Vagina (tissue), 2 donors: ENCODE results near the gene TTC28. TPM values are rescaled to one million over a fixed set of nuclear protein-coding genes. Genes with fewer than 3 reads are reported as not detected.

ENCODE experiments used
- DNase-seq, 2 donors: peaks; one replicate each; pipeline ENCODE4 v3.0.0-alpha.2; 2017; ENCODE audit errors: extremely low spot score in 2 of 2
- H3K27ac ChIP-seq: fragments of 200-600 bp; sonication (generic); one replicate; pipeline ENCODE4 v1.5.1; 2019
- H3K27me3 ChIP-seq: fragments of 200-600 bp; sonication (generic); one replicate; pipeline ENCODE4 v1.5.1; 2019
- H3K36me3 ChIP-seq, 2 donors: fragments of 200-600 bp; sonication (generic); one replicate each; pipeline ENCODE4 v1.5.1; 2017 to 2019
- H3K4me1 ChIP-seq: fragments of 200-600 bp; sonication (generic); one replicate; pipeline ENCODE4 v1.5.1; 2019
- H3K4me3 ChIP-seq, 2 donors: fragments of 200-600 bp; sonication (generic); 1 replicate in 1 of 2; 2 replicates in 1 of 2; pipeline ENCODE4 v1.5.1; 2016 to 2019
- H3K9me3 ChIP-seq: fragments of 200-600 bp; sonication (generic); one replicate; pipeline ENCODE4 v1.5.1; 2019
- CTCF ChIP-seq, 3 experiments: fragments of 450-650 bp in 2 of 3; fragments of 200-600 bp in 1 of 3; sonication (generic) in 1 of 3; IDR thresholded peaks; one replicate each; pipeline ENCODE4 v1.5.1; 2017 to 2019; ENCODE audit warnings: antibody characterized with exemption in 3 of 3, mild to moderate bottlenecking in 2 of 3, moderate library complexity in 2 of 3
- POLR2A ChIP-seq, 2 donors: fragments of 450-650 bp; IDR thresholded peaks; one replicate each; pipeline ENCODE4 v1.6.1; 2017; ENCODE audit warnings: antibody characterized with exemption in 2 of 2, mild to moderate bottlenecking in 2 of 2, moderate library complexity in 2 of 2
- POLR2AphosphoS5 ChIP-seq, 2 donors: sonication (generic); formaldehyde crosslinking; IDR thresholded peaks; one replicate each; pipeline ENCODE4 v1.9.0; 2017; ENCODE audit warnings: antibody characterized with exemption in 2 of 2, mild to moderate bottlenecking in 2 of 2, low read depth in 1 of 2; ENCODE audit not compliant: insufficient read depth in 1 of 2
- intact Hi-C: fragments of 100-400 bp; cut with DNase I; formaldehyde crosslinking; loops from one replicate; pipeline ENCODE4 v1.15.1; 2023
- total RNA-seq: library from RNA; depleted of rRNA; stranded (reverse); fragments of >200 nt; gene quantifications from one replicate; pipeline ENCODE4 v1.2.3, GENCODE V29; 2016

The TTC28 gene
- total RNA-seq, 1 donor from 2014 or later: 41.7 TPM

- DNase-seq: no peak
- intact Hi-C loops: no loop called here
- TF ChIP-seq POLR2A (IDR thresholded peaks at IDR 0.05): no peak
- Histone ChIP-seq H3K9me3 (no peaks in the 10 kb centered on the region), H3K4me1 (no peaks in the 10 kb centered on the region), H3K27me3 (no peaks in the 10 kb centered on the region), H3K4me3 (no peak overlapping the region), H3K36me3 (no peaks in the 10 kb centered on the region), H3K27ac (no peak overlapping the region)
Observed at GRCh38 chr22:28237112-28237511, 442.5 kb downstream of the TTC28 start.

DNA sequence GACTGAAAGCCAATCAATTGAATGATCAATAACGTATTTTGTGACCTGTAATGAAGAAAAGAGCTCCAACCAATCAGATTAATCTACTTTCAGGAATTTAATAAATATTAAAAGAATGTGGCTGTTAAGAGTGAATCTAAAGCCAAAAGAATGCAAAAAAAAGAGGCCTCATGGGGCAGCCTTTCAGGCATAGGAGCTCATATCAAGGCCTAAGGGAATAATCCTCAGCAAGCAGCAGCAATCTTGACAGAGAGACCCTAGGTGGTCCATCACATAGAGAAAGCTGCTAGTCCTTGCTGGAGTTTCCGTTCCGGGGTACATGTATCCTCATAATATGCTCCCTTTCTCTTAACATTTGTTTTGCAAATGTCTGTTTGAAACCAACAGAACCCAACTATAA lies 447.4 kb downstream of the TTC28 start:
- no peaks in the 10 kb centered on the region for H3K9me3 ChIP-seq
- no peak overlapping the region for H3K4me3 ChIP-seq
- no peaks in the 10 kb centered on the region for H3K4me1 ChIP-seq
- H3K27ac ChIP-seq: no peak overlapping the region
- H3K36me3 ChIP-seq: no peaks in the 10 kb centered on the region
- DNase-seq: no peak
- no peaks in the 10 kb centered on the region for H3K27me3 ChIP-seq
- TF ChIP-seq POLR2AphosphoS5 (IDR thresholded peaks at IDR 0.05; ENCODE audit: insufficient read depth in 1 of 2, low read depth in 1 of 2) (no peak), CTCF (IDR thresholded peaks at IDR 0.05) (no peak), POLR2A (IDR thresholded peaks at IDR 0.05) (no peak)
- intact Hi-C loops: no loop called here

DNA sequence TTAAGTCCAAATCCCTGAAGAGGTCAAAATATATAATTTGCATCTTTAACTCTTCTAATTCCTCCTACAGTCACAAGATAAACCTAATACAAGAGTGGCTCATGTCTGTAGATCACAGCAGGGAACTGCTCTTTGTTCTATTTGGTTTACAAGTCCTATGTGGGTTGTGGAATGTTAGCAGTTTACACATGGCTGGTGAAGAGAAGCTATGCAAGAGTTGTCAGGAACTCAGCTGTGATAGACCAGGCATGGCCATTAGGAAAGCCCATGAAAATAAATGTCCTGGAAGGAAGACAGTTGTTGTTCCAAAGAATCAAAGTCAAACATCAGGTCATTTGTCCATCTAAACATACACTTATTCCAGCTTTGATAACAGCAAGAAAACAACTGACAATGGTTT lies 448.2 kb downstream of the TTC28 start:
- DNase-seq: no peak
- Histone ChIP-seq H3K9me3 (no peaks in the 10 kb centered on the region), H3K27me3 (no peaks in the 10 kb centered on the region), H3K36me3 (no peaks in the 10 kb centered on the region), H3K4me3 (no peak overlapping the region), H3K4me1 (no peaks in the 10 kb centered on the region), H3K27ac (no peak overlapping the region)
- intact Hi-C loops: no loop called here
- TF ChIP-seq CTCF (IDR thresholded peaks at IDR 0.05) (no peak), POLR2A (IDR thresholded peaks at IDR 0.05) (no peak), POLR2AphosphoS5 (IDR thresholded peaks at IDR 0.05; ENCODE audit: insufficient read depth in 1 of 2, low read depth in 1 of 2) (no peak)

DNA sequence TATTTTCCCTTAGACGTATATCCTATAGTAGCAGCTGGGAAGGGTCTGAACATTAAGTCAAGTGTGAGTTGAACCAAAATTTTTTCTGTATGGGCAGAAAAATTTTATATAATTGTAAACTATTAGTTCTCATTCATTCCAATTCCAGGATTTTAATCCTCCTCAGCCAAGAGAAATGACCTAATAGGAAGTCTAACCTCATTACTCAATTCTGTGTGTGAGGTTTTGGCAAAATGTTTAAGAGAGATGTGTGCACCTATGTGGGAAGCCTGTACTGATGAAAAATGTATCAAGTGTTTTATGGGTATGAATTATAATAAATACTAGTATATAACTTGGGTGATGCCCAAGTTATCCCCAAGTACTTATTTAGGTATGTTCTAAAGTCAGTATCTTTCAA lies 449.0 kb downstream of the TTC28 start:
- Histone ChIP-seq H3K4me3 (no peak overlapping the region), H3K9me3 (no peaks in the 10 kb centered on the region), H3K36me3 (no peaks in the 10 kb centered on the region), H3K27me3 (no peaks in the 10 kb centered on the region), H3K4me1 (no peaks in the 10 kb centered on the region), H3K27ac (no peak overlapping the region)
- TF ChIP-seq CTCF (IDR thresholded peaks at IDR 0.05): no peak
- TF ChIP-seq POLR2AphosphoS5 (IDR thresholded peaks at IDR 0.05; ENCODE audit: insufficient read depth in 1 of 2, low read depth in 1 of 2): no peak
- intact Hi-C loops: no loop called here
- no peak for DNase-seq

DNA sequence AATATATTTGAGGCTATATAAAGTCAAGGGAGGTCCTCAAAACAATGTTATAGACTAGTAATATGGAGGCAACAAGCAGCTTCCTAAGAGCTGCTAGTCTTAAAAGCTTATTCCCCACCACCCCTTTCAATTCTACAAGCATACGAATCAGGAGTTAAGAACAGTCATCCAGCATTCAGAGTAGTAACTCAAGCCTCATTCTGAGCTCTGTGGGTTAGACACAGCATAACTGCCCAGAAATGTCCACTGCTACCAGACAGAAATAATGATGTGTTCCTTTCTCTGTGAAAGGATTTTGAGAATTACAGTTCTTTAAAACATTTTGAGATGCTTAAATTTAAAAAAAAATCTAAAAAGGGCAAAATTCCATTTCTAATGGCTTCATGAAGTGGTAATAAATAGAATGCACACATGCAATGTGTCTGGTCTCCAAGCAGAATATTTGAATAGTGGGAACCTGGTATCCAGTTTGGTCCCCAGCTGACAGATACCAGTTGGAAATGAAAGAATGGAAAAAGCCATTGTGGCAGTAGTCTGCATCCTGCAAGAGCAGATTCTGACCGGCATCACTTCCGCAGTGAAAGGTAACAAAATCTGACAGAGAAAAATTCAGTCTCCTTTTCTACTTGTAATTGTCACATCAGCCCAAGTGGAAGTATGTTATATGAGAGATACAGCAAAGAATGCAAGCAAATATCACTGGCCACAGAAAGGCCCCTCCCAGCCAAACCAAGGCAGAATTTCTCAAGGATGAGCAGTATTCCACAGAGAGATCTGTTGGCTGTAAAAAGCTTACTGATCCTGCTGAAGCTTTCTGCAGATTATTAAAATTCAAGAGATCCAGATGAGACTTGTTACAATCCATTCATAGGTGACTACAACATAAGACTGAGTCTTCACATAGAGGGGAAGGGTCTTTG lies 449.8 kb downstream of the TTC28 start:
- Histone ChIP-seq H3K4me1 (no peaks in the 10 kb centered on the region), H3K27me3 (no peaks in the 10 kb centered on the region), H3K27ac (no peak overlapping the region), H3K4me3 (no peak overlapping the region), H3K9me3 (no peaks in the 10 kb centered on the region), H3K36me3 (no peaks in the 10 kb centered on the region)
- DNase-seq: no peak
- intact Hi-C loops: no loop called here
- TF ChIP-seq POLR2A (IDR thresholded peaks at IDR 0.05): no peak
- TF ChIP-seq POLR2AphosphoS5 (IDR thresholded peaks at IDR 0.05; ENCODE audit: insufficient read depth in 1 of 2, low read depth in 1 of 2): no peak
- TF ChIP-seq CTCF (IDR thresholded peaks at IDR 0.05): no peak
